ENCODE results near the gene KLHL10. TPM values are rescaled to one million over a fixed set of nuclear protein-coding genes. Genes with fewer than 3 reads are reported as not detected.
A peak's percentile ranks its signal among the peaks of the same experiment; 100 is the strongest.

KLHL10 gene
- total and polyA plus RNA-seq, 2 of the 13 experiments (the other 11 are each of a cell fraction or from before 2014, with no cell fraction given), result 0.04 to 0.08 TPM

DNA sequence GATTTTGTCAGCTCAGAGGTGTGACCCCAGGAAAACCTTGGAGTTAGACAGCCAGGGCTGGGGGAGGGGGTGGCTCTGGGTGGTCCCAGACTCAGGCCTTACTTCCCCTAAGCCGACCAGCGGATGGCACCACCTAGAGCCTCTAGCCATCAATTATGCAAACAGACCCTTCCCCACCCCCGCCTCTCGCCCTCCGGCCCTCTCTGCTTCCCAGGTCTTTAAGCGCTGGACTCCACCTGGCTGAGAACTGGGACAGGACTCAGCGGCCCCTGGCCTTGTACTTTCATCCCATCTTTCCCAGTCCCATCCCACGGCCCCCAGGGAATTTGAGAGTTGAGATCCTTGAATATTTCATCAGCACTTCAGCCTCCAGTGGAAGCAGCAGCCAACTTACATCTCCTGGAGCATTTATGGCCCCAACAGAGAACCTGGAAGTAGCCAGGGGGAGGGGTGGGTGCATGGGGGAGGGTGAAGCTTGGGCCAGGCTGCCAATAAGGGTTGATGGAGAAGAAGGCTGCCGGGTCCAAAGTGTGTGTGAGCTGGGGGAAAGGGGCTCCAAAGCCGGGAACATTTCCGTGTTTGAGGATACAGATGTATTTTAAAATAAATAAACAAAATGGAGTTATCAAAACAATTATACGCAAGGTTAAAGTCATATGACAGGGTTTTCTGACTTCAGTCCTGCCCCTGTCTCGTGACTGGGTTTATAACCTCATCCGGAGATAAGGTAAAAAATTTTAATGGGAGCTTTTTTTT is 43.7 kb upstream of the KLHL10 start (continued):
- TF ChIP-seq, protein P1, sequence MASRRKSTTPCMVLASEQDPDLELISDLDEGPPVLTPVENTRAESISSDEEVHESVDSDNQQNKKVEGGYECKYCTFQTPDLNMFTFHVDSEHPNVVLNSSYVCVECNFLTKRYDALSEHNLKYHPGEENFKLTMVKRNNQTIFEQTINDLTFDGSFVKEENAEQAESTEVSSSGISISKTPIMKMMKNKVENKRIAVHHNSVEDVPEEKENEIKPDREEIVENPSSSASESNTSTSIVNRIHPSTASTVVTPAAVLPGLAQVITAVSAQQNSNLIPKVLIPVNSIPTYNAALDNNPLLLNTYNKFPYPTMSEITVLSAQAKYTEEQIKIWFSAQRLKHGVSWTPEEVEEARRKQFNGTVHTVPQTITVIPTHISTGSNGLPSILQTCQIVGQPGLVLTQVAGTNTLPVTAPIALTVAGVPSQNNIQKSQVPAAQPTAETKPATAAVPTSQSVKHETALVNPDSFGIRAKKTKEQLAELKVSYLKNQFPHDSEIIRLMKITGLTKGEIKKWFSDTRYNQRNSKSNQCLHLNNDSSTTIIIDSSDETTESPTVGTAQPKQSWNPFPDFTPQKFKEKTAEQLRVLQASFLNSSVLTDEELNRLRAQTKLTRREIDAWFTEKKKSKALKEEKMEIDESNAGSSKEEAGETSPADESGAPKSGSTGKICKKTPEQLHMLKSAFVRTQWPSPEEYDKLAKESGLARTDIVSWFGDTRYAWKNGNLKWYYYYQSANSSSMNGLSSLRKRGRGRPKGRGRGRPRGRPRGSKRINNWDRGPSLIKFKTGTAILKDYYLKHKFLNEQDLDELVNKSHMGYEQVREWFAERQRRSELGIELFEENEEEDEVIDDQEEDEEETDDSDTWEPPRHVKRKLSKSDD (CRISPR knock-in tag; IDR thresholded peaks at IDR 0.05; ENCODE audit: low read depth), result no peak
- TF ChIP-seq PPARG (CRISPR knock-in tag; conservative IDR thresholded peaks at IDR 0.05) (no peak), MAFF (IDR thresholded peaks at IDR 0.05; ENCODE audit: low read depth, low read length) (no peak), KLF13 (CRISPR knock-in tag; IDR thresholded peaks at IDR 0.05) (no peak), FLYWCH1 (CRISPR knock-in tag; IDR thresholded peaks at IDR 0.05) (no peak), ZBTB7A (CRISPR knock-in tag; IDR thresholded peaks at IDR 0.05) (peak; percentile 83; the same call in 1 of the 2 replicates), ZNF484 (CRISPR knock-in tag; IDR thresholded peaks at IDR 0.05; ENCODE audit: borderline replicate concordance, low read depth) (no peak), ZFP36 (IDR thresholded peaks at IDR 0.05; ENCODE audit: borderline replicate concordance, low read depth, low read length, partially characterized antibody) (no peak), ZBTB8A (CRISPR knock-in tag; IDR thresholded peaks at IDR 0.05; ENCODE audit: borderline replicate concordance, low read depth) (no peak), CEBPB (IDR thresholded peaks at IDR 0.05; ENCODE audit: borderline replicate concordance, low read depth, low read length) (no peak), PHF20 (CRISPR knock-in tag; IDR thresholded peaks at IDR 0.05) (0 out of 2 replicates have a peak, but pooled peaks have one; percentile 3), ISL2 (CRISPR knock-in tag; IDR thresholded peaks at IDR 0.05) (no peak), ZMYM3 (CRISPR knock-in tag; IDR thresholded peaks at IDR 0.05) (0 out of 2 replicates have a peak, but pooled peaks have one; percentile 10)
- TF ChIP-seq, protein P2, sequence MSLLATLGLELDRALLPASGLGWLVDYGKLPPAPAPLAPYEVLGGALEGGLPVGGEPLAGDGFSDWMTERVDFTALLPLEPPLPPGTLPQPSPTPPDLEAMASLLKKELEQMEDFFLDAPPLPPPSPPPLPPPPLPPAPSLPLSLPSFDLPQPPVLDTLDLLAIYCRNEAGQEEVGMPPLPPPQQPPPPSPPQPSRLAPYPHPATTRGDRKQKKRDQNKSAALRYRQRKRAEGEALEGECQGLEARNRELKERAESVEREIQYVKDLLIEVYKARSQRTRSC (CRISPR knock-in tag; IDR thresholded peaks at IDR 0.05; ENCODE audit: low read depth), result no peak
- TF ChIP-seq, protein P3, sequence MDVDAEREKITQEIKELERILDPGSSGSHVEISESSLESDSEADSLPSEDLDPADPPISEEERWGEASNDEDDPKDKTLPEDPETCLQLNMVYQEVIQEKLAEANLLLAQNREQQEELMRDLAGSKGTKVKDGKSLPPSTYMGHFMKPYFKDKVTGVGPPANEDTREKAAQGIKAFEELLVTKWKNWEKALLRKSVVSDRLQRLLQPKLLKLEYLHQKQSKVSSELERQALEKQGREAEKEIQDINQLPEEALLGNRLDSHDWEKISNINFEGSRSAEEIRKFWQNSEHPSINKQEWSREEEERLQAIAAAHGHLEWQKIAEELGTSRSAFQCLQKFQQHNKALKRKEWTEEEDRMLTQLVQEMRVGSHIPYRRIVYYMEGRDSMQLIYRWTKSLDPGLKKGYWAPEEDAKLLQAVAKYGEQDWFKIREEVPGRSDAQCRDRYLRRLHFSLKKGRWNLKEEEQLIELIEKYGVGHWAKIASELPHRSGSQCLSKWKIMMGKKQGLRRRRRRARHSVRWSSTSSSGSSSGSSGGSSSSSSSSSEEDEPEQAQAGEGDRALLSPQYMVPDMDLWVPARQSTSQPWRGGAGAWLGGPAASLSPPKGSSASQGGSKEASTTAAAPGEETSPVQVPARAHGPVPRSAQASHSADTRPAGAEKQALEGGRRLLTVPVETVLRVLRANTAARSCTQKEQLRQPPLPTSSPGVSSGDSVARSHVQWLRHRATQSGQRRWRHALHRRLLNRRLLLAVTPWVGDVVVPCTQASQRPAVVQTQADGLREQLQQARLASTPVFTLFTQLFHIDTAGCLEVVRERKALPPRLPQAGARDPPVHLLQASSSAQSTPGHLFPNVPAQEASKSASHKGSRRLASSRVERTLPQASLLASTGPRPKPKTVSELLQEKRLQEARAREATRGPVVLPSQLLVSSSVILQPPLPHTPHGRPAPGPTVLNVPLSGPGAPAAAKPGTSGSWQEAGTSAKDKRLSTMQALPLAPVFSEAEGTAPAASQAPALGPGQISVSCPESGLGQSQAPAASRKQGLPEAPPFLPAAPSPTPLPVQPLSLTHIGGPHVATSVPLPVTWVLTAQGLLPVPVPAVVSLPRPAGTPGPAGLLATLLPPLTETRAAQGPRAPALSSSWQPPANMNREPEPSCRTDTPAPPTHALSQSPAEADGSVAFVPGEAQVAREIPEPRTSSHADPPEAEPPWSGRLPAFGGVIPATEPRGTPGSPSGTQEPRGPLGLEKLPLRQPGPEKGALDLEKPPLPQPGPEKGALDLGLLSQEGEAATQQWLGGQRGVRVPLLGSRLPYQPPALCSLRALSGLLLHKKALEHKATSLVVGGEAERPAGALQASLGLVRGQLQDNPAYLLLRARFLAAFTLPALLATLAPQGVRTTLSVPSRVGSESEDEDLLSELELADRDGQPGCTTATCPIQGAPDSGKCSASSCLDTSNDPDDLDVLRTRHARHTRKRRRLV (CRISPR knock-in tag; IDR thresholded peaks at IDR 0.05), result no peak
- TF ChIP-seq, protein P4, sequence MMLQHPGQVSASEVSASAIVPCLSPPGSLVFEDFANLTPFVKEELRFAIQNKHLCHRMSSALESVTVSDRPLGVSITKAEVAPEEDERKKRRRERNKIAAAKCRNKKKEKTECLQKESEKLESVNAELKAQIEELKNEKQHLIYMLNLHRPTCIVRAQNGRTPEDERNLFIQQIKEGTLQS (CRISPR knock-in tag; IDR thresholded peaks at IDR 0.05), result no peak
- TF ChIP-seq, protein P5, sequence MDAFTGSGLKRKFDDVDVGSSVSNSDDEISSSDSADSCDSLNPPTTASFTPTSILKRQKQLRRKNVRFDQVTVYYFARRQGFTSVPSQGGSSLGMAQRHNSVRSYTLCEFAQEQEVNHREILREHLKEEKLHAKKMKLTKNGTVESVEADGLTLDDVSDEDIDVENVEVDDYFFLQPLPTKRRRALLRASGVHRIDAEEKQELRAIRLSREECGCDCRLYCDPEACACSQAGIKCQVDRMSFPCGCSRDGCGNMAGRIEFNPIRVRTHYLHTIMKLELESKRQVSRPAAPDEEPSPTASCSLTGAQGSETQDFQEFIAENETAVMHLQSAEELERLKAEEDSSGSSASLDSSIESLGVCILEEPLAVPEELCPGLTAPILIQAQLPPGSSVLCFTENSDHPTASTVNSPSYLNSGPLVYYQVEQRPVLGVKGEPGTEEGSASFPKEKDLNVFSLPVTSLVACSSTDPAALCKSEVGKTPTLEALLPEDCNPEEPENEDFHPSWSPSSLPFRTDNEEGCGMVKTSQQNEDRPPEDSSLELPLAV (CRISPR knock-in tag; conservative IDR thresholded peaks at IDR 0.05; ENCODE audit: low read depth), result no peak
